Activated T-helper 1 cell treated with Interleukin-2 at 50 U/mL for 16 hours (primary cell): Measurements from ENCODE around the gene RAPGEF5.

Experiments
- DNase-seq: peaks from one replicate; pipeline ENCODE4 v3.0.0-alpha.2; 2020; ENCODE audit warnings: low read depth

Gene RAPGEF5

DNA sequence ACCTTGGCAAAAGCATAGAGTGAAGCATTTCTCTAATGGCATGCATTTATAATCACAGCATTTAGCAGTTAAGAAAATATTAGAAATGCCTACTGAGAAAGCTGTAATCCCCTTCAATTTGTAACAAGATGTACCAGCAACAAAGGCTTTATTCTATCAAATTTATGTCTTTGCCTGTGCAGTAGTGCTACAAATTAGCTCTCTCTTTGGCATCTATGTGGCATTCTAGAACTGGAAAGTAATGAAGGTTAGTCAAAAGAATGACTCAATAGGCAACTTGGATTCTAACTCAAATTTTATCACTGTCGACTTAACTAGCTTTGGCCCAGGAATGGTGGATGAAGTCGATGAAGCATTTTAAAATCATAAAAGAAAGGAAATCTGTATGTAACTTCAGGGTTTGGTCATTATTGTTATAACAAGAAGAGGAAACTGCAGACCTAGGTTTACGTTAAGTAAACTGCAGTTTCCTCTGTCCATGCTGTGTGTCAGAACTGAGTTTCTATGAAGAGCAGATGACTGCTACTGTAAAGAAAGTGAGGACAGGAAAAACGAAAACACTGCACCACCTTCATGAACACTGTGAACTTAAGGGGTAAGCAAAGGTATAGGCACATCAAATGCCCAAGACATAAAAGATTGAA lies 140.0 kb downstream of the RAPGEF5 start:
- no peak for DNase-seq

- no peak for DNase-seq
Measured at GRCh38 chr7:22216309-22216708, 140.6 kb downstream of the RAPGEF5 start.

- no peak for DNase-seq
Measured at GRCh38 chr7:22214000-22214399, 143.0 kb downstream of the RAPGEF5 start.

DNA sequence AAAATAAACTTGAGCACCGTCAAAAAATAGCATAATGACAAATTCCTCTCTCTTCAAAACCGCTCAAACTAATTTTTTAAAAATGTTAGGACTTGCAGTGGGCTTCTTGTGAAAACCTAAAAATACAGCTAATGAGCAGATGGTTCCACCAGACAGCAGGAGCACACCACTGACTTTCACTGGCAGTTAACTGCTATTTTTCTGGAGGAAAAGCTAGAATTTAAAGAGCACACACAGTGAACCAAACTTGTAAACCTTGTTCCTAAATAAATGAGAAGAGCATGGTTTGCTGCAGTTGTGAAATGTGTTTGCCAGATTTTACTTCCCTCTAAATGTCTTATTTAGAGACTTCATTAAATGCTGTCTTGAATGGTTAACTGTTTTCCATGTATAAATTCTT lies 143.9 kb downstream of the RAPGEF5 start:
- DNase-seq: no peak

- no peak for DNase-seq
Measured at GRCh38 chr7:22210967-22211366, 146.0 kb downstream of the RAPGEF5 start.

- no peak for DNase-seq
Measured at GRCh38 chr7:22210355-22210754, 146.6 kb downstream of the RAPGEF5 start.

DNA sequence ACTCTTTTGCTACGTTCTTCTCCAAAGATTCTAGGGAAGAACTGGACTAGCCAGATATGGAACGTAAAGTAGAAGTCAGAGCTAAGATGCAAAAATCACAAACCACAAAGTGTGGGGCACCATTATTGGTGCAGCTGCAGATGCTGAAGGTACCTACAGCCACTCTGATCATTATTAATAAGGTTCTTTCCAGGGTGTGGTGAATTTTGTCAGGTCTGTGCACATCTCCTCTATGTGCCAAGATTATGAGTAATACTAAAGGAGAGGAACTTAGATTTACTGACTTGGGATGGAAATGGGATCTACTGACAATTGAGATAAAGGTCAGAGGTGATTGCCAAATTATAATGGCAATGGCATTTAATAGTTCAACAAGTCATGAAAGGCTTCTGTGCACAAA lies 148.2 kb downstream of the RAPGEF5 start:
- no peak for DNase-seq

DNA sequence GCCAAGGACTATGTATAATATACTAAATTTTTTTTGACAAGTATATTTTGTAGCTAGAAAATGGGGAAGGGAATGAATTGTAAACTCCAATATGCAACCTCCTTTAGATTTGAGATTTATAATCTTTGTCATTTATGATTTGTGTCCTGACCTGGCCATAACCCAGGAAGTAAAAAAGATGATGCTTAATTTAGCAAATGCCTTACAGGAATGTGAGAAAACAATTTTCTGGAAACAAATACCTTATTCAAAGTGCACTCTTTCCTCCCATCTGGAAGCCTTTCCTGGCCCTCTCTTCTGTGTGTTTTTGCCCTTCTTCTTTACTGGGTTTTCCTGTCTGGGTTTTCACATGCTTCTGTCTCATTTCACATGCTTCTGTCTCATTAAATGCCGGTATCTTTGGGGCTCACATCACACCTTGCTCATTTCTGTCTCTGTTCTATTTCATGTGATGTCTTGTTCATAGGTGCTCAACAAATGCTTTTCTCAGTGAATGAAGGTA lies 149.2 kb downstream of the RAPGEF5 start:
- no peak for DNase-seq

DNA sequence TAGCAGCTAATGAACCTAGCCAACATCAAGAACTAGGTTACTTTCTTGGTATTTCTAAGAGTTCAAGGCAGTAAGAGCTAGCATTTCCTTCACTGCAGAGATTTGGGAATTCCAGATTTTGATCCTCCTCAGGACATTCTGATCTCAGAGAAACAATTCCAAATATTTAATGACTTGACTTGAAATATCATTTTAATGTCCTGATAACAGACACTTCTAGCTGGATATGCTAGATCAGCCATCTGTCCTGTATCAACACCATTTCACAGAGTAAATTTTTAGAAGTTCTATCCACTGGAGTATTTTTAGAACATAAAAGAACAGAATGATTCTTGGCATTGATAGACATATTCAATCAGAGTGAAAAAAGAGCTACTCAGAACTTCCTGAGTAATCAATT lies 151.3 kb downstream of the RAPGEF5 start:
- no peak for DNase-seq

DNA sequence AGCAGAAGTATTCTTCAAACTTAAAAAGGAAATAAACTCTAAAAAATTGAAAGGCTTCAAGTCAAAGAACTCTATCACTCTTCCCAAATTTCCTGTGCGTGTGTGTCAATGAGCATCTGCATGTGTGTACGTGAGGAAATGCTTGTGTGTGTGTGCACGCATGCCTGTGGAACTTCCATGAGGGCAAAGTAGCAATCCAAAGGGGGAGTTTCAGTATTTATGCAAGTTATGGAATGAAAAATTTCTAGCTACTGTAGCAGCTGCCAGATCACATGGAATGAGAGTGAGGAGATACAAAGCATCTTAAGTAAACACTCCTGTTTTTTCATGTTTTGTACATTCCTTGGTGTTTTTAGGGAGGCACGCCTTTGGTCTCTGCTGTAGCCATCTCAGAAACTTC lies 152.6 kb downstream of the RAPGEF5 start:
- no peak for DNase-seq

GRCh38 chr7:22202141-22202540 lies 154.8 kb downstream of the RAPGEF5 start:
- no peak for DNase-seq

DNA sequence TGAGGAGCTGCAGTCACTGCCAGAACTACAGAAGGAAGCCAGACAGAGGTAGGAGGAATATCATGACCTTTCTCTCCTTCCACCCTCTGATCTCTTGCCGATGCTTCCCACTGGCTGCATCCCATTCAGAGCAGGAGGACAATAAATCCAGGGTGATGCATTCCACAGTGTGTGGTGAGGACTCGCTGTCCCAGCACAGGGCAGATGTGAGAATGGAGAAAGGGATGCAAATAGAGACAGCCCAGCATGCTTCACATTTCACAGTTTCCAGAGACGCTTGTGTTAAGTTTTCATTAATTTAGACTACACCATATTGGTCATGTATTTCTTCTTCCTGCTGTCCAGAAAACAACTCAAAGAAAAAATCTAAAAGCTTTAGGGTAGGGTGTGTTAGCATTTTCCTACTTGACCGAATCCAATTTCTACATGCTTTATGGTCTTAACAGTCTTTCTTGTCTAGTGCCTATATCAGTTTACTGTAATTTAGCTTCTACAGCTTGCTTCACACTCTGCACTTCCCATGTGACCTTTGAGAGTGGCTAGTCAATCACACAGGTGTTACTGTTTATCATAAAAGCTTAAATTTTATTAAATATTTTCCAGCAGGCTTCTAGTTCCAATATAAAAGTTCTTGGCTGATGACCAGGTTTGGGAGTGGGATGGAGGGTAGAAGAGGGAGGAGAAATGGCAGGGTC lies 155.6 kb downstream of the RAPGEF5 start:
- no peak for DNase-seq

- no peak for DNase-seq
Measured at GRCh38 chr7:22200777-22201176, 156.2 kb downstream of the RAPGEF5 start.

DNA sequence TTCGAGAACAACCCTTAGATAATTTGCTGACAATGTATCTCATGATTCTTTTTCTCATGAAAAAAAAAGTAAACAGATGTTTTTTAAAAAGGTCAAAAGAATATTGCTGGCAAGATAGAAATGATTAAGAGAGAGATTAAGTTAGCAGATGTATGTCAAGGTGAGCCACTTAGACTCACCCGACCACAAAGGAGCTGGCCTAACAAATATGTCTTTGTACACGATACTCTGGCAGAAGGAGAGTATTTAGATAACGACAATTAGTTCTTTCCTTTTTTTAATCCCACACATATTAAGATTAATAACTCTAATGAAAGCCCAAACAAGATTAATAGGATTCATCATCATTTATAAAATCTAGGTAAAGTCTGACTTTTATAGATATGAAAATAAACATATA lies 156.7 kb downstream of the RAPGEF5 start:
- no peak for DNase-seq

- no peak for DNase-seq
Measured at GRCh38 chr7:22197376-22197775, 159.6 kb downstream of the RAPGEF5 start.

DNA sequence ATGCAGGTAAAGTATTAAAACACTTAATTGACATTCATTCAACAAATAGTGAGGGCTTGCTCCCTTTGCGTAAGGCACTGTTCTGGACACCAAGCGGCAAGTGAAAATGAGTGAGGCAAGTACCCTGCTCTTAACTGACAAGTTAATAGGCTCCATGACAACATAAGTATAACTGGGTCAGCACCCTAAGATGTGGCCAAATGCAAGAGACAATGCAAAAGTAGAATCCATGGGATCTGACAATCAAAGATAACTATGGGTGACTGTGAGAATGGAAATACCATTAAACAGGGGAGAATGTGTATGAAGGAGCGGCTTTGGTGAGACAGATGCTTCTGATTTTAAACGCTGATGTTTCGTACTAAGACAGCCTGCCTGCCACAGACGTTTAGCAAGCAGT lies 160.5 kb downstream of the RAPGEF5 start:
- DNase-seq: no peak

DNA sequence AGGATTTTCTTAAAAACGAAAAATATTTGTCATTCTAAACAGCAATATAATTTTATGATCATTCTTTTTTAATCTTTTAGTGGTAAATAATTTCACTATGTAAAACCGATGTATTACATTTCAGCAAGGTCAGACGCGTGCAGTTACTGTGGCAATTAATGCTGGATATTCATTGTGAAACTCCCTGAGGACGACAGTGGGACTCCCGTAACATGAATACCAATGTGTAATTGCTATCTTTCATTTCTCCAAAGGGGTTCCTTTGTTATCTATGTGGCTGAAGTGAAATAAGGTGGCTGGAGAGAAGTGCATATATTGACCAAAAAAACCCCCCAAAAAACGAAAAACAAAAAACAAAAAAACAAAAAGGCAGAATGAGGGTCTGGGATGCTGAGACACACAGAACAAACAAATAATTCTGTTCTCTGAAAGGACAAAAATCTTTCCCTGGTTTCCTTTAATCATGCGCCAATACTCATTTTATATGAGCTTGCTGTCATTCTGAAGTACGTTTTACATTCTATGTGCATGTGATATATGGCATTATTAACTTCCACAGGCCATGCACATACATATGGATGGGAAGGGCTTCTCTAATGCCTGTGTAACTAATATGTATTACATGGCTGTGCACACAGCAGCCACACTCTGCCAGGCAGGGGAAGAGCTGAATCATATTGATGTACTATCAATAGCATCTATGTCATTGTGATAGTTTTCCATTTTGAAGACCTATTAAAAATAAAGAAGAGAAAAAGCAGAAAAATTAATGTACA lies 161.4 kb downstream of the RAPGEF5 start:
- DNase-seq: no peak

GRCh38 chr7:22194658-22195273 lies 162.2 kb downstream of the RAPGEF5 start:
- no peak for DNase-seq

GRCh38 chr7:22193450-22193983 lies 163.4 kb downstream of the RAPGEF5 start:
- no peak for DNase-seq

DNA sequence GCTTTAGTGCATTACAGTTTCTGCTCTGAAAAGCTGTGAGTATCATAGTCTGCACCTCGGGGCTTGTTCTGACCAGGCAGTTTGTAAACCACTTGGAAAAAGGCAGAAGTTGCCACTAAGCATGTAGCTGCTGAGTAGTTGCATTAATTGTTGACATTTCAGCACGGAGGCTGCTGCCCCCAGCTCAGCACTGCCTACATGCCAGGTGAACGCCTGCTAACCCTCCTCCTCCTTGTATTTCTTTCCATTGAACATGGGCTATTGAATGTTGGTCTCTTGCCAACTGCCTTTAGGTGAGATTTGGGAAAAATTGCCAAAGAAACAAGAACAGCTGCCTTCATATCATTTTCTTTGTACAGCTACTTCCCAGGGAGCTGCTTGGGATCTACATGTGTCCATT lies 164.2 kb downstream of the RAPGEF5 start:
- DNase-seq: no peak

- DNase-seq: no peak
Measured at GRCh38 chr7:22190736-22191135, 166.2 kb downstream of the RAPGEF5 start.

DNA sequence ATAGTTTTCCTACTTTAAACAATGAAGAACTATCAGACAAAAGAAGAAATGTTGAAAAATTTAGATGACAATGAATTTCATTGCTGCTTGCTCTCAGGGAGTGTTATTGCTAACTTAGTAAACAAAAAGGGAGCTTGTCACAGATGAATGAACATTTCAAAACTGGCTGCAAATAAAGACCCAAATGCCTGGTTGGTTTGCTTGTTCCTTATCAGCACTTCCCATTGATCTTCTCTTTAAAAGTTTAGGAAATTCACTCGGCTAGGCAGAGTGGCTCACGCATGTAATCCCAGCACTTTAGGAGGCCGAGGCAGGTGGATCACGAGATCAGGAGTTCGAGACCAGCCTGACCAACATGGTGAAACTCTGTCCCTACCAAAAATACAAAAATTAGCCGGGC lies 167.2 kb downstream of the RAPGEF5 start:
- no peak for DNase-seq
